K562 (cell line): ENCODE measurements around the gene CPT1A. TPM values are rescaled to one million over a fixed set of nuclear protein-coding genes. Genes with fewer than 3 reads are reported as not detected.

ENCODE experiments used
- GATAD2A ChIP-seq: fragments of 450-650 bp; IDR thresholded peaks from 2 replicates; pipeline ENCODE4 v1.6.1; 2017
- GATAD2B ChIP-seq: fragments of 450-650 bp; IDR thresholded peaks from 2 replicates; pipeline ENCODE4 v1.6.1; 2017; ENCODE audit warnings: mild to moderate bottlenecking, borderline replicate concordance
- HEY1 ChIP-seq: fragments of 250-450 bp; sonication (Bioruptor Pico); IDR thresholded peaks from 2 replicates; pipeline ENCODE4 v1.5.0; 2020; ENCODE audit warnings: mild to moderate bottlenecking, moderate library complexity, borderline replicate concordance
- LCOR ChIP-seq: sonication (generic); formaldehyde crosslinking; IDR thresholded peaks from 2 replicates; pipeline ENCODE4 v1.8.0; 2022; ENCODE audit warnings: mild to moderate bottlenecking, missing genetic modification reagents
- MCM3 ChIP-seq: fragments of 450-650 bp; IDR thresholded peaks from 2 replicates; pipeline ENCODE4 v1.6.1; 2016
- MEF2D ChIP-seq: conservative IDR thresholded peaks from 2 replicates; pipeline ENCODE4 v1.6.1; 2016; ENCODE audit warnings: low read depth, missing genetic modification characterization, missing compliant biosample characterization
- MLX ChIP-seq, 2 experiments: fragments of 450-650 bp in 1 of 2; sonication (generic) in 1 of 2; formaldehyde crosslinking; conservative IDR thresholded peaks; 2 replicates each; pipeline versions ENCODE4 v1.4.0 to v1.8.1; 2020 to 2022; ENCODE audit warnings: mild to moderate bottlenecking in 1 of 2, missing genetic modification reagents in 1 of 2
- NFATC3 ChIP-seq: fragments of 450-650 bp; IDR thresholded peaks from 2 replicates; pipeline ENCODE4 v1.6.1; 2017; ENCODE audit warnings: mild to moderate bottlenecking
- SMARCA5 ChIP-seq: fragments of 450-650 bp; IDR thresholded peaks from 2 replicates; pipeline ENCODE4 v1.6.1; 2016
- ZBTB11 ChIP-seq, 3 experiments: fragments of 200-800 bp in 1 of 3; fragments of 250-450 bp in 1 of 3; fragments of 450-650 bp in 1 of 3; sonication (Bioruptor Pico) in 1 of 3; sonication (Bioruptor generic) in 1 of 3; formaldehyde crosslinking in 1 of 3; IDR thresholded peaks; 2 replicates each; pipeline versions ENCODE4 v1.6.1 to v1.8.0; 2016 to 2022; ENCODE audit warnings: mild to moderate bottlenecking in 2 of 3, missing genetic modification characterization in 2 of 3, missing compliant biosample characterization in 1 of 3, moderate library complexity in 1 of 3
- ZNF318 ChIP-seq, 2 experiments: fragments of 450-650 bp; IDR thresholded peaks; 2 replicates each; pipeline ENCODE4 v1.6.1; 2016; ENCODE audit warnings: mild to moderate bottlenecking in 2 of 2, borderline replicate concordance in 1 of 2, low read depth in 1 of 2, moderate library complexity in 1 of 2
- ZNF830 ChIP-seq: fragments of 250-450 bp; sonication (Bioruptor Pico); IDR thresholded peaks from 2 replicates; pipeline ENCODE4 v1.5.0; 2021; ENCODE audit warnings: mild to moderate bottlenecking
- polyA plus RNA-seq, 8 experiments: library from polyadenylated mRNA; depleted of rRNA in 4 of 8; stranded (reverse) in 5 of 8; unstranded in 3 of 8; fragments of >200 nt; fragmentation: Nextera tagmentation in 2 of 8; fragmentation: Illumina TruSeq in 1 of 8; extraction: Ambion mirVana in 2 of 8; extraction: Trizol in 1 of 8; gene quantifications; 2 replicates each; pipeline versions ENCODE4 v1.2.1 to v1.2.3, GENCODE V29; 2011 to 2014; ENCODE audit warnings: inconsistent platforms in 1 of 8, missing spikeins in 1 of 8
- total RNA-seq, 7 experiments: library from RNA; depleted of rRNA in 6 of 7; stranded (reverse); fragments of >200 nt in 6 of 7; fragmentation: Illumina TruSeq in 2 of 7; extraction: Trizol in 2 of 7; gene quantifications; 2 replicates each; pipeline versions ENCODE4 v1.2.1 to v1.2.3, GENCODE V29; 2011 to 2021; ENCODE audit warnings: low replicate concordance in 1 of 7

CPT1A gene
- total and polyA plus RNA-seq, 9 of the 15 experiments (the other 6 are each of a cell fraction or from before 2014, with no cell fraction given), result 2.6 to 29.1 (median 12.3) TPM

- no peak for TF ChIP-seq ZNF318 (IDR thresholded peaks at IDR 0.05; ENCODE audit: borderline replicate concordance in 1 of 2, low read depth in 1 of 2)
- TF ChIP-seq MCM3, result no peak
- no peak for TF ChIP-seq MLX (CRISPR knock-in tag; conservative IDR thresholded peaks at IDR 0.05)
- no peak for TF ChIP-seq GATAD2B
- no peak for TF ChIP-seq ZBTB11 (CRISPR knock-in tag; IDR thresholded peaks at IDR 0.05)
- no peak for TF ChIP-seq ZNF830
- TF ChIP-seq SMARCA5, result no peak
- no peak for TF ChIP-seq GATAD2A
- TF ChIP-seq MEF2D, result no peak
- no peak for TF ChIP-seq HEY1 (CRISPR knock-in tag)
- no peak for TF ChIP-seq NFATC3
- no peak for TF ChIP-seq LCOR (CRISPR knock-in tag)
Measured at GRCh38 chr11:68763181-68763721, 78.5 kb downstream of the CPT1A start (continued).
